PC-3 (cell line): Measurements from ENCODE around the gene SCO1.

Source experiments
- CTCF ChIP-seq: fragments of 300-600 bp; sonication (generic); conservative IDR thresholded peaks from 2 replicates; pipeline ENCODE4 v1.5.1; 2017; ENCODE audit warnings: antibody characterized with exemption, low read depth, mild to moderate bottlenecking, low read length
- EZH2 ChIP-seq: fragments of 300-600 bp; sonication (generic); IDR thresholded peaks from one replicate; pipeline ENCODE4 v1.6.1; 2017; ENCODE audit warnings: antibody characterized with exemption, mild to moderate bottlenecking, low read length; ENCODE audit not compliant: unreplicated experiment

- TF ChIP-seq CTCF, result peak; percentile 62
- TF ChIP-seq EZH2, result no peak
Measured at GRCh38 chr17:10683853-10684252, 13.5 kb downstream of the SCO1 start.
